ENCODE data around the gene DIAPH1.
A peak's percentile ranks its signal among the peaks of the same experiment; 100 is the strongest.

Gene DIAPH1

DNA sequence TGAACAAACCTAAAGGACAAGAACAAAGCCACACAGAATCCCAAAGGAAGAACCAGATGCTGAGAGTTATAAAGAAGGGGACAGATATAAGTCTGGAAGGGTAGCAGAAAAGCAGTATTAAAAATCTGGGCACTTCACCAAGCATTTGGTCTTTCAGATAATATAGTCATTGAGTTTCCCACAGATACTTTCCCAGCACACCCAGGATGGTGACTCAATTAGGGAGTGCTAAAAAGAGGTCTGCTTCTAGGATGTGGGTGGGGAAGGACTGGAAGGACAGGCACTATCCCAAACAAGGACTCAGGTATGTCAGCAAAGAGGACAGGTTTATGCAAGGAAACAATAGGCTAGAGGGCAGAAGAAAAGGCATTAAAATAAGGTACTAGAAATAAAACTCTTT is 59.3 kb downstream of the DIAPH1 start:
- no peak for DNase-seq

DNA sequence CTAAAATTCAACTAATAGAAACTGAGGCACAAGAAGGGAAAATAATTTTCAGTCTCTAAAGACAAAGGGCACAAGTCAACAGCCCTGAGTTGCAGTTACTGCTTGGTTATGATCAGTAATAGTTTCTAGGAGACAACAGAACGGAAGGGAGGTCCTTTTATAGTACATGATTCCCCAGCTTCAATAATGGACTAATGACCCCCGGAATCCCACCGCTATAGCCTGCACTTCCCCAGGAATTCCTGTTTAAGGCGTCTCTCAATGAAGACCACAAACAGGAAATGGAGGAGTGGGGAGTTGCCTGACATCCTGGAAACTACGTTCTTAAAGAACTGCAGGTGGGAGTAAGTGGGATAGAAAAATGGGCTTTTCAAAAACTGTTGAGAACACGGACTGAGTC is 60.6 kb downstream of the DIAPH1 start:
- no peak for DNase-seq

DNA sequence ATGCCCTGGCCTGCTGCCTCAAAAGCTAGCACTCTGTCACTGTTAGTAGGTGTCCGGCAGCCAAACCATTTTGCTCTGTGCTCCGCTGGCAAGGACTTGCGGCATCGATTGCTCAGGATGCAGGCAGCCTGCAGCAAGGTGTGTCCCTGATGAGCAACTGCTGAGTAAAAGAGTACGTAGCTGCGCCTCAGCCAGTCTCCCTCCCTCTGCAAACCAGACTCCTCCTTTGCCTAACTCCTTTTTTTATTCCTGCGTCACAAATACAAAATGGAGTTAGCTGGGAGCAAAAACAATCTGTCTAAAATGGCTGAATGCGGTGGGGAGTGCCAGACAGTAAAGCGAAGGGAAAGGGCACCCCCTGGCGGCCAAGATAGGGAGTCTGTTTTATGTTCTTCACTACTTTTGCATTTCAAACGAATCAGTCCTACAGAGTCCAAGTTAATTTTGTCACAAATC is 61.1 kb downstream of the DIAPH1 start:
- peak; percentile 88 for DNase-seq

DNA sequence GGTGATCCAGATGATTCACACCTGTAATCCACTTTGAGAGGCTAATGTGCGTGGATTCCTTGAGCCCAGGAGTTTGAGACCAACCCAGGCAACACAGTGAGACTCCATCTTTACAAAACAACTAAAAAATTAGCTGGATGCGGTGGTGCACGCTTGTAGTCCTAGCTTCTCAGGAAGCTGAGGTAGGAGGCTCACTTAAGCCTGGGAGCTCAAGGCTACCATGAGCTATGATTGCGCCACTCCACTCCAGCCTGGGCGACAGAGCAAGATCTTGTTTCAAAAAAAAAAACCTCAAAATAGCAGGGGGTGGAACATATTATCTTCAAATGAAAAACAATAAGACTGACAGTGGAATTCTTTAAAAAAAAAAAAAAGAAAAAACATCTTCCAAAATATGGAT is 70.9 kb downstream of the DIAPH1 start:
- no peak for DNase-seq

DNA sequence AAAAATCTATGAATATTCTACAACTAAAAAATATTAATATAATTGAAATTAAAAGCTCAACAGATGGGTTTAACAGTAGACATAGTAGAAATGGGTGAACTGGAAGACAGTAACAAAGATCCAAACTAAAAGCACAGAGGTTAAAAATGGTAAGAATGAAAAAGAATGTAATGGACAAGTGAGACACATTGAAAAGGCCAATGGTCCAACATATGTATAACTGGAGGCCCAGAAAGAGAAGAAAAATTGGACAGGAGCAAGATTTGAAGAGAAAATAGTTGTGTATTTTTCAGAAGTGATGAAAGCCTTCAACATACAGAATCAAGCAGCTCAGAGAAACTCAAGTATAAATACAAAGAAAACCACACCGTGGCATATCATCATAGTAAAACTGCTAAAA is 71.3 kb downstream of the DIAPH1 start:
- DNase-seq: no peak

DNA sequence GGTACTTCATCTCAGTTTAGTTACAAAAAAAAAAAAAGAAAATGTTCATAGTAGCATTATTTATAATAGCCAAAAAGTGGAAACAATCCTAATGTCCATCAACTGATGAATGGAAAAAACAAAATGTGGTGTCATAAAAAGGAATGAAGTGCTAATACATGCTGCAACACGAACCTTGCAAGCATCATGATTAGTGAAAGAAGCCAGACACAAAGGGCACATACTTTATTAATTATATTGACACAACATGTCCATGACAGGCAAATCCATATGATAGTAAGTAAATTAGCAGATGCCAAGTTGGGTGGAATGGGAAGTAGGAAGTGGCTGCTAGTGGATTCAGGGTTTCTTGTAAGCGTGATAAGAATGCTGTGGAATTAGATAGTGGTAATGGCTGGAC is 75.7 kb downstream of the DIAPH1 start:
- no peak for DNase-seq

DNA sequence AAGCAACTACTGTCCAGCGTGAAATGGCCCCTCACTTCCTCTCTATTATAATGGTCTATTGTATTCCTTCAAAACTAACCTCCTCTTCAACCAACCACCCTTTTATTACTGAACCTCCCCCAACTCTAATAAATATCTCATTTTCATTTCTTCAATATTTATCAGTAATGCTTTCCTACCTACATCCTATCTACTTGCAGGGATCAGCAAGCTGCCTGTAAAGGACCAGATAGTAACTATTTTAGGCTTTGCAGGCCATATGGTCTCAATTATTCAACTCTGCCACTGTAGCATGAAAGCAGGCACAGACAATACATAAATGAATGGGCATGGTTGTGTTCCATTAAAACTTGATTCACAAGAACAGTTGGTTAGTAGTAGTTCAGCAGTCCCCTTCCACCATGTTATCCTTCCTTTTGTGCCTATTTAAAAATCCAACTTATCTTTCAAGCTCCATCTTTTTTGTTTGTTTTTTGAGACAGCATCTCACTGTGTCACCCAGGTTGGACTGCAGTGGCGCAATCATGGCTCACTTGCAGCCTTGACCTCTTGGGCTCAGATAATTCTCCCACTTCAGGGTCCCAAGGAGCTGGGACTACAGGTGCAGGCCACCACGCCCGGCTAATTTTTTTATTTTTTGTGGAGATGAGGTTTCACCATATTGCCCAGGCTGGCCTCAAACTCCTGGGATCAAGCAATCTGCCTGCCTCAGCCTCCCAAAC is 84.1 kb downstream of the DIAPH1 start:
- no peak for DNase-seq

DNA sequence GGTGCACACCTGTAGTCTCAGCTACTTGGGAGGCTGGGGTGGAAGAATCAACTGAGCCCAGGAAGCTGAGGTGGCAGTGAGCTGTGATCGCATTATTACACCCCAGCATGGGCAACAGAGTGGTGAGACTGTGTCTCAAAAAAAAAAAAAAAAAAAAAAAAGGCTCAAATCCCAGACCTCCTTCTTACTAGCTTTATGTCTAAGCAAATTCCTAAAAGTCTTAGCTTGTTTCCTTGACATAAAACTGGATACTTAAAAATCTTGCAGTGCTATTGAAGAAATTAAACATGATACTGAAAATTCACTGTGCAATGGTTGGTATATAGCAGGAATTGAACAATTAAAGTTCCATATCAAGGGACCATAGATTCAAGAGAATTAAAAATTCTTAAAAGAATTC is 84.9 kb downstream of the DIAPH1 start:
- no peak for DNase-seq

DNA sequence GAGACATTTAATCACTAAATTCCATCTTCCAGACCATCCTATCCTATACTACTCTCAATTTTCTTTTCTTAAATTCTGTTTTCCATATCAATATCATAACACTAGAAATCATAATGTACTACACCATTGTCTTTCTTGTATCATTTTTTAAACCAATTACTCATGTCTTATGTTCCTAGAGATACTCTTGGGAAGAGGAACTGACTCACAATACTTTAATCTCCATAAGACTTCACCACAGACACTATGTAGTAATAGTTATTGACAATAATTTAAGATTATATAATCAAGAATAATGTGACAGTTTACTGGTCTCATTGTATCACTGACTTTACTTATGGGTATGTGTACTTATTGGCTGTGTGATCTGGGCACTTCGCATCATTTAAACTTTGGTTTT is 86.1 kb downstream of the DIAPH1 start:
- no peak for DNase-seq

DNA sequence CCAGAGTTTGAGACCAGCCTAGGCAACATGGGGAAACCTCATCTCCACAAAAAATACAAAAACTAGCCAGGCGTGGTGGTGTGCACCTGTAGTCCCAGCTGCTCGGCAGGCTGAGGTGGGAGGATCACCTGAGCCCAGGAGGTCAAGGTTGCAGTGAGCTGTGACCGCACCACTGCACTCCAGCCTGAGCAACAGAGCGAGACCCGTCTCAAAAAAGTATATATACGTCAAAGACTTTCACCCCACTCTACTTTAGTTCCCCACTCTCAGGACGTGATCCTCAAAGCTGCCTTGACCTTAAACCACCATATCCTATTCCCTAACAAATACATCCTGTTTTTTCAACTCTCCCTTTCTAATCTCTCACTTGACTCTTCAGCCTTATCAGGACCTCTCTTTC is 88.9 kb downstream of the DIAPH1 start:
- DNase-seq: no peak

DNA sequence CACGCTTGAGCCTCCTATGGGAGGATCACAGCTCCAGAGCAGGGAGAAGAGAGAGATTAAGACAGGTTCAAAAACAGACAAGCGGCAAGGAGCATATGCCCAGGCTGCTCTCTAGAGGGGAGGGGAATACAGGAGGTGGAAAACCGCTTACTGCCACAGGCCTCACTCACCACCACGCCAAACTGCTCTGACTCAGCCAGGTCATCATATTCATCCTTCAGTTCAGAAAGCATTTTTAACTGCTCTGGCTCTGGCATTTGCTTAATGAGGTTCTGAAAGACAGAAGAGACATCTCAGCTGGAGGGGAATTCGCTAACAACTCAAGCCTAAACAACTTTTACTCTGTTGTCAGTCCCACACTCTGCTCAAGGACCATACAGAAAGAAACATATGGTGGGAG is 89.8 kb downstream of the DIAPH1 start:
- DNase-seq: peak; percentile 67

DNA sequence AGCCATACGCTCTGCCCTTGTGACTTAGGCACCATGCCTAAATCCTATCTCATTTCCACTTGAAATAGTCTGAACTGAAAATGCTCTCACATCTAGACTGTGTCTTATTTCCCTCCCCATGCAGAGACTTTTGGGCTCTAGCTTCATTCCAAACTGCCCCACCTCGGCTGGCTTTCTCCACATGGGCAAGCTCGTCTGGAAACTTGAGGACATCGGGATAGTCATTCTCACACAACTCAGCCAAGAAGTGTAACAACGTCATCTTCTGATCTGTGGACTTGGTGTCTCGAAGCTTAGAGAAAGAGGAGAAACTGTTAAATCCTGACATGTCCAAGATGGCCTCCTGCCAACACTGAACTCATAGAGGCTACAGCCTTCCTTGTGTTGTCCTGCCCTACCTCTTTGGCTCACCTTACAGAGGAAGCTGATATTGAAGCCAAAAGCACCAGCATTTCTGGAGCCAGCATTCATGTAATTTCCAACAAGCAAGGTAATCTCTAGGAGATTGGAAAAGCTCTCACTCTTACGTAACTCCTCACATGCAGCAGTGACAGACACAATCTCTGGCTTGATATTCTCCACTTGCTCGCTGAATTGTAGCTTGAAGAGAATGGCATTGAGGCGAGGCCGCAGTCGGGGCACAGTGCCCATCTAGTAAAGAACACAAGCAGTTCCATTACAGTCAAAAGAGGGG is 90.4 kb downstream of the DIAPH1 start:
- DNase-seq: peak; percentile 85

DNA sequence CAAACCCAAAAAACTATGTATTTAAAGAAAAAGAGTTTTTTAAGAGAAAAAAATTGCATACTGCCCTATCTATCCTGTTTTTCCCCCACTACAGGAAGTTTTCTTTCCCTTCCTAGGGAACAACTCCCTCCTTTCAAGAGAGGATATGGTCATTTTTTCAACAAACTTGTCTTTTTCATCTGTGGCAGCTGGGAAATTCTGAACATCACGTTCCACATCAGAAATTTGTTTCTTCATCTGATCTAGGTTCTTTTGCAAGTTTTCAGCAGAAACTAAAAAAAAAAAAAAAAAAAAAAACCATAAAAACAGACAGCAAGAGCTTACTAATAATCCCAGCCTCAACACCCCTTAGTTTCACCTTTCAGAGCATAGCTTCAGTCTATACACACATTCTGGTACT is 91.4 kb downstream of the DIAPH1 start:
- DNase-seq: no peak

DNA sequence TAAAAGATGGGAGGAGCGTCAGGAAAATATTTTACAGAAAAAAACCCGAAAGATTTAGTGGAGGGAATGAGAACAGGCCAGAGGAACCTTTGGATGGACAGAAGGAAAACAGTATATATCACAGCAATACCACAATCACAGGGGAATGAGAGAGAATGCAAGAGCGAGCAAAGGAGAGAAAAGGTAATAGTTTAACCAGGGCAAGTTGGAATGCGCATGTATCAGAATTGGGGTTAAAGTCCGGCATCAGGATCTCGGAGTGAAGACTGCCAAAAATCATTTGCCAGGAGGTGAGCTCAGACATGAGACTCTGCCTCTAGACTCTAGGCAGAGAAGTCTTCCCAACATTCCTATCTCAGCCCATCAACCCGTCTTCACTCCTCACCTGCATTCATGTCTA is 93.1 kb downstream of the DIAPH1 start:
- no peak for DNase-seq

DNA sequence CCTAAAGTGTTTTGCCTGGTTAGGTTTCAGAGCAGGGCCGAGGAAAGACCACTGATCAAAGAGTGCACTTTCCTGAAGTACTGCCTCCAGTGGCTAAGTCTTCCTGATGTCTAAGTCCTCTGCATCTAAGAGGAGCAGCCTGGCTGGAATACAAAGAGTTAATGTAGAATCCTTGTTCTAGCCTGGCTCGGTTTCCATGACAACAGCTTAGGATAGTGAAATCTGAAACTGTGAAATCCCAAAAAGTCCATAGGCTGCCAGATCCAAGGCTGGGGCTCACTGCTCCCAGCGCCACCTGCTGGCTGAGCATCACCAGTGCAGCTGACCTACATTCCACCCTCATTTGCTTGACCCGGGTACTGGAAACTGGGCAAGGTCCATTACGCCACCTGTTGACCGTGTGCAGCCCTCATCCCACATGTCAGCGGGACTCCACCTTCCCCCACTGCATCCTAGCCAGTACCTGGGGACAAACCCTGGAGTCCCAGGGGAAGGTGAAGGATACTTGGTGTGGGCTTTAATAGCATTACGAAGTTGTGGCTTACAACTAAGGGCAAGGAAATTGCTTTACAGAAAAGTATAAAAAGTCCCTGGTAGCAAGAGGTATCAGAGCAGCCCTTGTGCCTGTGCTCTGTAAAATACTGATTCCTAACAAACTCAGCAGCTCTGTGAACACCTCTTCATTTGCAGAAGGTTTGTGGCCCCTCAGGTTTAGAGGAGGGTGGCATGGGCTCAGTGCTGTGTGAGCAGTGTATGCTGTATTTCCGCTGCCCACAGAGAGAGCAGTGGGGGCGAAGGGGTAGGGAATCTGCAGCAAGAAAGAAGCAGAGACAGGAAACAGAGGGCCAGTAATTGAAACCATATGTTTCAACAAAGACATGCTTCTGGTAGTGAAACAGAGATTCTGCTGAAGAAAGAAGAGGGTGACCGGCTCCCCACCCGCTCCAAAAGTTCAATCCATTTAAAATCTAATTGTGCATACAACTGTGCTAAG is 93.9 kb downstream of the DIAPH1 start:
- DNase-seq: peak; percentile 93

DNA sequence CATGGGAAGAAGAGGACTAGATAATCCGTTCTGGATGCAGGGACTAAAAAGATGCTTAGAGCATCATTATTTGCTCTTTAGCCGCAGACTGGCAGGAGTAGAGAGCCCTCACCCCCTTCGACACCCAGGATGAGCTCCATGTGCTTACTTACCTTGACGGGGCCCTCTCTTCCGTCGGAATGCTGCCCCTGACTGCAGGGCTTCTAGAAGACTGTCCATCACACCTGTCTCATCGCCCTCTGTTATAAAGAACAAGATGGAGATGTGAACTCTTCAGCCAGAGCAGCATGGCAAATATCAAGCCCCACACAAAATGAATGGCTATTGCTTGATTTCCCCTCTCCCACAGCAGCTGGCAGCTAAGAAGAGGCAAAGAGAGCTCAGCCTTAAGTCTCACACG is 94.8 kb downstream of the DIAPH1 start:
- no peak for DNase-seq

DNA sequence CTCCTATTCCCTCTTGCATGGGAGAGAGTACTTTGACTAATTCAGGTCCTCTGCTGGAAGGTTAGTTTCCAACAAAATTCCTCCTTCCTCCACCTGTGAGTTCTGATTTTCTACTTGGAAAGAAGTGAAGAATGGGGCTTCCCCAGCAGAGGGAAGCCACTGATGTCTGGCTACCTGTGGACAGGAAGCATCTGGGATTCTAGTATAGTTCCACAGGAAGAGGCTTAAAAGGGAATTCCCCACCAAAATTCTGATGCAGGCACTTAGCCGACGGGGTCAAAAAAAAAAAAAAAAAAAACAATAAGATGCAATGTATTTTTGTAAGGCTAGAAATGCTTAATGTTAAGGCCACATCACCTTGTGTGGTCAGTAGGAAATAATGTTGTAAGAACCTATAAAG is 96.5 kb downstream of the DIAPH1 start:
- no peak for DNase-seq

DNA sequence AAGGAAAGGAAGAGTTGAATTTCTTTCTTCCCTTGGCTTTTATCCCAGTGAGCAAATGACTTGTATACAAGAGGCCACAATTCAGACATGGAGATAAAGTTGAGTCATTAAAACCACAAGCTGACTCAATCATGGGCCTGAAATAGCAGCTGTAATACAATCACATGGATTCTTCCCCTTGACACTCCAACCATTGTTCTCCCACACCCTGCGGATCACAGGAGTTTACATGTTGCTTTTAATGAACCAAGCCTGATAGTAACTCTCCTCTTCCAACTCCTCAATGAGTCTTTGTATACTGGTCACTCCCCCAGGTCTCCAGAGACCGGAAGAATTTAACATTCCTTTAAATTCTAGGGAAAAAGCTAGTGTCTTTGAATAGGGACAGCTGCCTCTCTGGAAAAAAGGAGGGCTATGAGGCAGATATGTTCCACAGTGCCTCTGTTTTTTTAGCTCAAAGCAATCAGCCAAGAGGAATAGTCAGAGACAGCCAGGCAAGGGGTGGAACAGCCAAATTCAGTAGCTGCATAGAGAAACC is 97.5 kb downstream of the DIAPH1 start:
- peak; percentile 68 for DNase-seq

DNA sequence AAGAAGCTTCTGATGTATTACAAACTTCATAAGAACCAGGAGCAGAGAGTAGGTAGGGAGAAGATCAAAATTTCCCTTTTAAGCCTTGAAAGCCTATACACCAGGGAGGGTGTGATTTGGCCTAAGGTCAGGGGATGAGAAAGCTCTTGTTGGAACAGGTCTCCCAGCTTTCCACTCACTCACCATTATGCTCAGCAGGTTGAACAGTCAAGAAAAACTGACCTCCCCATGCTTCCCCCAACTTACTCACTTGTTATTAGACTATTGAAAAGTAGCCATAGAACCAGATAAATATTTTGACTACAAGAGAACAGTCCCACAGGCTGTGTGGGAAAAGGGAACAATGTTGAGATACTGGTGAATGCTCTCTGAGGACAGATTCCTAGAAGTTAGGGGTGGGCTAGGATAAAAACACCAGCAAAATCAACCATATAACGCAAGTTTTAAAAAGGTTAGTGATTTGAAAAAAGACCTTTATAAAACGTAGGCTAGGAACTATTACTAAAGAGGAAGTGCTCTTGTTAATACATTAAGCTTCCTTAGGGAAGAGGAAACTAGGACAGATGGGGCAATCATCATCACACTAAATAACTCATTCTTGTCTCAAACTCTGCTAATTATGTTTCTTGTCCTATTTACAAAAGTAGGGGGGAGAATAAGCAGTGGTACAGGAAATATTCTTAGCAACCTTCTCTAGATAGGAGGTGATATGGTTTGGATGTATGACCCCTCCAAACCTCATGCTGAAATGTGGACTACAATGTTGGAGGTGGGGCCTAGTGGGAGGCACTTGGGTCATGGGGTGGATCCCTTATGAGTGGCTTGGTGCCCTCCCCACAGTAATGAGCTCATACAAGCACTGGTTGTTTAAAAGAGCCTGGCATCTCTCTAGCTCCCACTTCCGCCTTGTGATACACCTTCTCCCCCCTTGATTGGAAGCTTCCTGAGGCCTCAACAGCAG is 98.9 kb downstream of the DIAPH1 start:
- no peak for DNase-seq

DNA sequence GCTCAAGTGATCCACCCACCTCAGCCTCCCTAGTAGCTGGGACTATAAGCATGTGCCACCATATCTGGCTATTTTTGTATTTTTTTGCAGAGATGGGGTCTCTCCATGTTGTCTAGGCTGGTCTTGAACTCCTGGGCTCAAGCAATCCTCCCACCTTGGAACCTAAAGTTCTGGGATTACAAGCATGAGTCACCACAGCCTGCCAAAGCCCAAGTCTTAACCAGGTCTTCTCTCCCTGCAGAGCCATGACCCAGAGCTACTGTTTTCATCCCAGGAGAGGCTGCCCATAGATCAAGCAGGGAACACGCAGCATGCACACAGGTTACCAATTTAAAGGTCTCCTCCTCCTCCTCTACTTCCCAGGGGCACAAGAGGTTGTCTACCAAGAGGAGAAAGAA is 100.2 kb downstream of the DIAPH1 start:
- DNase-seq: no peak

DNA sequence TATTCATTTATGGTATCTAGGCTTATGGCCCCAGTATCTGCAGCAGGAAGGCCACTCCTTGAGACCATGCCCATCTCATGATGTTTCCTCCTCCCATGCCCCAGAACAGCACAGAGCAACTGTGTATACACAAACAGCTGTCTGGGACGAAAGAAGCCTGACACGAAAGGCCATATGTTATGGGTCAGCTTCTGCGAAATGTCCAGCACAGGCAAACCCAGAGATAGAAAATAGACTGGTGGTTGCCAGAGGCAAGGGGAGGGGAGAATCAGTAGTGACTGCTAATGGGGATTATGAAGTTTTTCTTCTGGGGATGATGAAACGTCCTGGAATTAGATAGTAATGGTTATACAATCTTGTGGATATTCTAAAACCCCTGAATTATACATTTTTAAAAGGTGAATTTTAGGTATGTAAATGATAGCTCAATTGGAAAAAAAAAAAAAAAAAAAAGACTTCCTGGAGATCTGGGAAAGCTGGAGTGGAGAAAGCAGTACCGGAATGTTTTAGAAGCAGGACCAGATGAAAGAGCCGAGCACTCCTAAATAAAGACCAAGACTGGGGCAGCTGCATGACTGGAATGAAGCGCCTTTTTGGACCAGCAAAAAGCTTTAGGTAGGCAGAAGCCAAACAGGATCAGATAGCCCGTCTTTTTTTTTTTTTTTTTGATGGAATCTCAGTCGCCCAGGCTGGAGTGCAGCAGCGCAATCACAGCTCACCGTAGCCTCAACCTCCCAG is 100.8 kb downstream of the DIAPH1 start:
- DNase-seq: no peak
